ENCODE results near the gene UBE2L3. TPM values are rescaled to one million over a fixed set of nuclear protein-coding genes. Genes with fewer than 3 reads are reported as not detected.

Gene UBE2L3
- total and polyA plus RNA-seq, 2 experiments from 2014 or later: 56.3 to 118 TPM

- DNase-seq (ENCODE audit: low read depth in 1 of 2, low spot score in 1 of 2): no peak
- H3K4me3 ChIP-seq: no peak overlapping the region
- peaks cover 7% of the 10 kb centered on the region for H3K36me3 ChIP-seq
- H3K4me1 ChIP-seq (ENCODE audit: low read depth): peaks cover 10% of the 10 kb centered on the region
- H3K27ac ChIP-seq: peak overlapping the region; percentile 6
- no peaks in the 10 kb centered on the region for H3K27me3 ChIP-seq
- no peak for TF ChIP-seq CTCF (IDR thresholded peaks at IDR 0.05; ENCODE audit: low read depth, low read length)
- H3K9me3 ChIP-seq (ENCODE audit: low read depth): no peaks in the 10 kb centered on the region
Observed at GRCh38 chr22:21621025-21621424, 53.5 kb downstream of the UBE2L3 start.

- H3K9me3 ChIP-seq (ENCODE audit: low read depth): no peaks in the 10 kb centered on the region
- TF ChIP-seq CTCF (IDR thresholded peaks at IDR 0.05; ENCODE audit: low read depth, low read length): no peak
- H3K27me3 ChIP-seq: no peaks in the 10 kb centered on the region
- H3K36me3 ChIP-seq: peaks cover 7% of the 10 kb centered on the region
- peak in 1 of 2 donors; percentile 25 for DNase-seq (ENCODE audit: low read depth in 1 of 2, low spot score in 1 of 2)
- H3K4me1 ChIP-seq (ENCODE audit: low read depth): peaks cover 10% of the 10 kb centered on the region
- H3K27ac ChIP-seq: peak overlapping the region; percentile 80
- H3K4me3 ChIP-seq: no peak overlapping the region
Observed at GRCh38 chr22:21622011-21622918, 54.8 kb downstream of the UBE2L3 start.

GRCh38 chr22:21622919-21623647 lies 55.6 kb downstream of the UBE2L3 start:
- DNase-seq (ENCODE audit: low read depth in 1 of 2, low spot score in 1 of 2): no peak
- peak overlapping the region; percentile 80 for H3K27ac ChIP-seq
- H3K4me1 ChIP-seq (ENCODE audit: low read depth): peaks cover 10% of the 10 kb centered on the region
- H3K4me3 ChIP-seq: no peak overlapping the region
- no peaks in the 10 kb centered on the region for H3K9me3 ChIP-seq (ENCODE audit: low read depth)
- TF ChIP-seq CTCF (IDR thresholded peaks at IDR 0.05; ENCODE audit: low read depth, low read length): no peak
- no peaks in the 10 kb centered on the region for H3K27me3 ChIP-seq
- peaks cover 7% of the 10 kb centered on the region for H3K36me3 ChIP-seq

- H3K4me3 ChIP-seq: no peak overlapping the region
- TF ChIP-seq CTCF (IDR thresholded peaks at IDR 0.05; ENCODE audit: low read depth, low read length): no peak
- H3K36me3 ChIP-seq: peaks cover 7% of the 10 kb centered on the region
- H3K9me3 ChIP-seq (ENCODE audit: low read depth): no peaks in the 10 kb centered on the region
- DNase-seq (ENCODE audit: low read depth in 1 of 2, low spot score in 1 of 2): no peak
- H3K27ac ChIP-seq: peak overlapping the region; percentile 80
- no peaks in the 10 kb centered on the region for H3K27me3 ChIP-seq
- peaks cover 10% of the 10 kb centered on the region for H3K4me1 ChIP-seq (ENCODE audit: low read depth)
Observed at GRCh38 chr22:21623648-21623970, 56.1 kb downstream of the UBE2L3 start.

GRCh38 chr22:21624120-21624879 lies 56.8 kb downstream of the UBE2L3 start:
- TF ChIP-seq CTCF (IDR thresholded peaks at IDR 0.05; ENCODE audit: low read depth, low read length): peak; percentile 65
- peak overlapping the region; percentile 80 for H3K27ac ChIP-seq
- H3K27me3 ChIP-seq: no peaks in the 10 kb centered on the region

More at GRCh38 chr22:21624120-21624879, 56.8 kb downstream of the UBE2L3 start:
- H3K4me1 ChIP-seq (ENCODE audit: low read depth): peaks cover 10% of the 10 kb centered on the region
- no peaks in the 10 kb centered on the region for H3K9me3 ChIP-seq (ENCODE audit: low read depth)
- H3K36me3 ChIP-seq: peaks cover 7% of the 10 kb centered on the region
- H3K4me3 ChIP-seq: no peak overlapping the region
- DNase-seq (ENCODE audit: low read depth in 1 of 2, low spot score in 1 of 2): peak; percentile 18 to 37
